DMS114 treated with DMSO at 0.1 percent for 48 hours (cell line): ENCODE results near the gene CENPP.
A peak's percentile ranks its signal among the peaks of the same experiment; 100 is the strongest.

Experiments
- DNase-seq: peaks from one replicate; lab custom pipeline; 2025; ENCODE audit not compliant: unreplicated experiment; lab: John Stamatoyannopoulos, UW

Gene CENPP

GRCh38 chr9:92312887-92313623, 12.7 kb upstream of the CENPP start:
- DNase-seq: no peak

- DNase-seq: no peak
These were observed 12.1 kb upstream of the CENPP start for GRCh38 chr9:92313624-92314012.

GRCh38 chr9:92315456-92315855, 10.3 kb upstream of the CENPP start:
- no peak for DNase-seq

- DNase-seq: no peak
These were observed 1.3 kb upstream of the CENPP start for GRCh38 chr9:92324431-92324830.

GRCh38 chr9:92324889-92325268, 874 bp upstream of the CENPP start:
- no peak for DNase-seq

- no peak for DNase-seq
These were observed 293 bp downstream of the CENPP start for GRCh38 chr9:92325991-92326500.

- DNase-seq: no peak
These were observed 1.6 kb downstream of the CENPP start for GRCh38 chr9:92327283-92327850.

- peak; percentile 17 for DNase-seq
These were observed 2.5 kb downstream of the CENPP start for GRCh38 chr9:92328225-92328624.

- no peak for DNase-seq
These were observed 7.0 kb downstream of the CENPP start for GRCh38 chr9:92332577-92333281.

- no peak for DNase-seq
These were observed 7.5 kb downstream of the CENPP start for GRCh38 chr9:92333282-92333634.

- DNase-seq: no peak
These were observed 15.8 kb downstream of the CENPP start for GRCh38 chr9:92341578-92341977.

- DNase-seq: no peak
These were observed 17.2 kb downstream of the CENPP start for GRCh38 chr9:92342825-92343488.

- DNase-seq: no peak
These were observed 19.8 kb downstream of the CENPP start for GRCh38 chr9:92345582-92345981.

GRCh38 chr9:92349771-92350739, 24.3 kb downstream of the CENPP start:
- DNase-seq: no peak

GRCh38 chr9:92350740-92351133, 25.0 kb downstream of the CENPP start:
- no peak for DNase-seq

- DNase-seq: no peak
These were observed 27.3 kb downstream of the CENPP start for GRCh38 chr9:92353051-92353450.

- no peak for DNase-seq
These were observed 33.7 kb downstream of the CENPP start for GRCh38 chr9:92359394-92359995.

- DNase-seq: no peak
These were observed 34.3 kb downstream of the CENPP start for GRCh38 chr9:92360083-92360482.

GRCh38 chr9:92369075-92369474, 43.3 kb downstream of the CENPP start:
- no peak for DNase-seq

- DNase-seq: no peak
These were observed 47.4 kb downstream of the CENPP start for GRCh38 chr9:92373167-92373566.
